ENCODE results near the gene CASR. TPM values are rescaled to one million over a fixed set of nuclear protein-coding genes. Genes with fewer than 3 reads are reported as not detected.
"Not testable (repeated sequence)": the region's sequence is repeated elsewhere in the genome, so short reads cannot be mapped to it uniquely, and the experiment has no call there.

CASR gene
- total RNA-seq, 2 experiments from 2014 or later: not detected

GRCh38 chr3:122188737-122189136 is 5.3 kb downstream of the CASR start:
- Mint-ChIP-seq H3K27ac (no peak overlapping the region), H3K36me3 (ENCODE audit: low read depth) (no peaks in the 10 kb centered on the region), H3K27me3 (ENCODE audit: low read depth) (peaks cover 45% of the 10 kb centered on the region), H3K4me1 (ENCODE audit: low read depth) (peaks cover 3% of the 10 kb centered on the region), H3K4me3 (no peak overlapping the region), H3K9me3 (no peaks in the 10 kb centered on the region)
- CTCF ChIA-PET: no interaction called here
- intact Hi-C loops (cut with micrococcal nuclease): no loop called here
- no peak for DNase-seq

- Mint-ChIP-seq H3K9me3 (no peaks in the 10 kb centered on the region), H3K36me3 (ENCODE audit: low read depth) (no peaks in the 10 kb centered on the region), H3K4me1 (ENCODE audit: low read depth) (no peaks in the 10 kb centered on the region), H3K27ac (no peak overlapping the region), H3K27me3 (ENCODE audit: low read depth) (peaks cover 41% of the 10 kb centered on the region), H3K4me3 (no peak overlapping the region)
- CTCF ChIA-PET: no interaction called here
- DNase-seq: no peak
- intact Hi-C loops (cut with micrococcal nuclease): no loop called here
Observed at GRCh38 chr3:122189357-122189756, 5.9 kb downstream of the CASR start.

GRCh38 chr3:122190525-122190924 is 7.1 kb downstream of the CASR start:
- Mint-ChIP-seq H3K4me1 (ENCODE audit: low read depth) (no peaks in the 10 kb centered on the region), H3K36me3 (ENCODE audit: low read depth) (no peaks in the 10 kb centered on the region), H3K4me3 (no peak overlapping the region), H3K9me3 (no peaks in the 10 kb centered on the region), H3K27ac (no peak overlapping the region), H3K27me3 (ENCODE audit: low read depth) (peaks cover 31% of the 10 kb centered on the region)
- CTCF ChIA-PET: no interaction called here
- DNase-seq: no peak
- intact Hi-C loops (cut with micrococcal nuclease): no loop called here

GRCh38 chr3:122198966-122199365 is 15.5 kb downstream of the CASR start:
- Mint-ChIP-seq H3K36me3 (ENCODE audit: low read depth) (no peaks in the 10 kb centered on the region), H3K27me3 (ENCODE audit: low read depth) (peaks cover 2% of the 10 kb centered on the region), H3K4me1 (ENCODE audit: low read depth) (no peaks in the 10 kb centered on the region), H3K4me3 (no peak overlapping the region), H3K9me3 (no peaks in the 10 kb centered on the region), H3K27ac (no peak overlapping the region)
- no peak for DNase-seq
- CTCF ChIA-PET: interaction anchor here (0.5 kb wide), 1 partner anchor 44 kb away, joined by 3 read pairs; no protein-coding TSS in a partner anchor
- intact Hi-C loops (cut with micrococcal nuclease): no loop called here

- intact Hi-C loops (cut with micrococcal nuclease): no loop called here
- DNase-seq: no peak
- Mint-ChIP-seq H3K4me1 (ENCODE audit: low read depth) (no peaks in the 10 kb centered on the region), H3K27me3 (ENCODE audit: low read depth) (peaks cover 2% of the 10 kb centered on the region), H3K9me3 (no peaks in the 10 kb centered on the region), H3K27ac (no peak overlapping the region), H3K36me3 (ENCODE audit: low read depth) (no peaks in the 10 kb centered on the region), H3K4me3 (no peak overlapping the region)
- CTCF ChIA-PET: no interaction called here
Observed at GRCh38 chr3:122199552-122199951, 16.1 kb downstream of the CASR start.

- no peaks in the 10 kb centered on the region for H3K36me3 Mint-ChIP-seq (ENCODE audit: low read depth)
- no peak overlapping the region for H3K27ac Mint-ChIP-seq
- CTCF ChIA-PET: no interaction called here
- DNase-seq: no peak
- no peaks in the 10 kb centered on the region for H3K9me3 Mint-ChIP-seq
- no peak overlapping the region for H3K4me3 Mint-ChIP-seq
- no peaks in the 10 kb centered on the region for H3K4me1 Mint-ChIP-seq (ENCODE audit: low read depth)
- intact Hi-C loops (cut with micrococcal nuclease): no loop called here
- H3K27me3 Mint-ChIP-seq (ENCODE audit: low read depth): no peaks in the 10 kb centered on the region
Observed at GRCh38 chr3:122200661-122201060, 17.2 kb downstream of the CASR start.

- H3K27ac Mint-ChIP-seq; DNase-seq; intact Hi-C loops (cut with micrococcal nuclease); H3K36me3 Mint-ChIP-seq (ENCODE audit: low read depth); H3K4me3 Mint-ChIP-seq; CTCF ChIA-PET; H3K27me3 Mint-ChIP-seq (ENCODE audit: low read depth); H3K9me3 Mint-ChIP-seq; H3K4me1 Mint-ChIP-seq (ENCODE audit: low read depth): not testable (repeated sequence)
Observed at GRCh38 chr3:122201476-122201875, 18.0 kb downstream of the CASR start.

GRCh38 chr3:122208579-122208978 is 25.1 kb downstream of the CASR start:
- no peaks in the 10 kb centered on the region for H3K9me3 Mint-ChIP-seq
- peaks cover 5% of the 10 kb centered on the region for H3K27me3 Mint-ChIP-seq (ENCODE audit: low read depth)
- no peaks in the 10 kb centered on the region for H3K36me3 Mint-ChIP-seq (ENCODE audit: low read depth)
- DNase-seq: no peak
- no peaks in the 10 kb centered on the region for H3K4me1 Mint-ChIP-seq (ENCODE audit: low read depth)
- intact Hi-C loops (cut with micrococcal nuclease): no loop called here
- CTCF ChIA-PET: interaction anchor here (0.7 kb wide), 1 partner anchor 73 kb away, joined by 3 read pairs; no protein-coding TSS in a partner anchor
- H3K27ac Mint-ChIP-seq: no peak overlapping the region
- no peak overlapping the region for H3K4me3 Mint-ChIP-seq

- peaks cover 5% of the 10 kb centered on the region for H3K27me3 Mint-ChIP-seq (ENCODE audit: low read depth)
- H3K9me3 Mint-ChIP-seq: no peaks in the 10 kb centered on the region
- H3K27ac Mint-ChIP-seq: no peak overlapping the region
- intact Hi-C loops (cut with micrococcal nuclease): no loop called here
- no peaks in the 10 kb centered on the region for H3K36me3 Mint-ChIP-seq (ENCODE audit: low read depth)
- H3K4me1 Mint-ChIP-seq (ENCODE audit: low read depth): no peaks in the 10 kb centered on the region
- CTCF ChIA-PET: interaction anchor here (0.6 kb wide), 1 partner anchor 109 kb away, joined by 3 read pairs; no protein-coding TSS in a partner anchor
- no peak overlapping the region for H3K4me3 Mint-ChIP-seq
- no peak for DNase-seq
Observed at GRCh38 chr3:122213650-122214049, 30.2 kb downstream of the CASR start.

GRCh38 chr3:122214711-122215110 is 31.2 kb downstream of the CASR start:
- Mint-ChIP-seq H3K27ac (no peak overlapping the region), H3K36me3 (ENCODE audit: low read depth) (no peaks in the 10 kb centered on the region), H3K27me3 (ENCODE audit: low read depth) (peaks cover 14% of the 10 kb centered on the region), H3K9me3 (no peaks in the 10 kb centered on the region), H3K4me1 (ENCODE audit: low read depth) (no peaks in the 10 kb centered on the region), H3K4me3 (no peak overlapping the region)
- intact Hi-C loops (cut with micrococcal nuclease): no loop called here
- CTCF ChIA-PET: no interaction called here
- DNase-seq: no peak

GRCh38 chr3:122215592-122216298 is 32.3 kb downstream of the CASR start:
- Mint-ChIP-seq H3K4me1 (ENCODE audit: low read depth) (no peaks in the 10 kb centered on the region), H3K9me3 (no peaks in the 10 kb centered on the region), H3K36me3 (ENCODE audit: low read depth) (no peaks in the 10 kb centered on the region), H3K27me3 (ENCODE audit: low read depth) (peaks cover 19% of the 10 kb centered on the region), H3K4me3 (no peak overlapping the region), H3K27ac (no peak overlapping the region)
- DNase-seq: no peak
- CTCF ChIA-PET: interaction anchor here (0.6 kb wide), 1 partner anchor 427 kb away, joined by 3 read pairs; no protein-coding TSS in a partner anchor
- intact Hi-C loops (cut with micrococcal nuclease): no loop called here

- CTCF ChIA-PET: no interaction called here
- H3K27ac Mint-ChIP-seq: no peak overlapping the region
- no peaks in the 10 kb centered on the region for H3K9me3 Mint-ChIP-seq
- no peaks in the 10 kb centered on the region for H3K4me1 Mint-ChIP-seq (ENCODE audit: low read depth)
- DNase-seq: no peak
- intact Hi-C loops (cut with micrococcal nuclease): no loop called here
- peaks cover 23% of the 10 kb centered on the region for H3K27me3 Mint-ChIP-seq (ENCODE audit: low read depth)
- H3K4me3 Mint-ChIP-seq: no peak overlapping the region
- no peaks in the 10 kb centered on the region for H3K36me3 Mint-ChIP-seq (ENCODE audit: low read depth)
Observed at GRCh38 chr3:122217901-122218300, 34.4 kb downstream of the CASR start.

GRCh38 chr3:122219242-122219872 is 35.9 kb downstream of the CASR start:
- Mint-ChIP-seq H3K4me1 (ENCODE audit: low read depth) (no peaks in the 10 kb centered on the region), H3K27ac (no peak overlapping the region), H3K9me3 (peaks cover 1% of the 10 kb centered on the region), H3K4me3 (no peak overlapping the region), H3K36me3 (ENCODE audit: low read depth) (no peaks in the 10 kb centered on the region), H3K27me3 (ENCODE audit: low read depth) (peaks cover 23% of the 10 kb centered on the region)
- CTCF ChIA-PET: interaction anchor here (1.2 kb wide), 1 partner anchor 39 kb away, joined by 3 read pairs; no protein-coding TSS in a partner anchor
- intact Hi-C loops (cut with micrococcal nuclease): no loop called here
- no peak for DNase-seq
